Measurements from ENCODE around the gene NAV2.
"Not testable (repeated sequence)": the region's sequence is repeated elsewhere in the genome, so short reads cannot be mapped to it uniquely, and the experiment has no call there.

The NAV2 gene

GRCh38 chr11:19907839-19908238, 195.2 kb downstream of the NAV2 start:
- no peak for DNase-seq

- no peak for DNase-seq
Observed at GRCh38 chr11:19910931-19911330, 198.3 kb downstream of the NAV2 start.

GRCh38 chr11:19912115-19912957, 199.7 kb downstream of the NAV2 start:
- no peak for DNase-seq

GRCh38 chr11:19912958-19913892, 200.6 kb downstream of the NAV2 start:
- no peak for DNase-seq

GRCh38 chr11:19913893-19914249, 201.2 kb downstream of the NAV2 start:
- DNase-seq, result no peak

GRCh38 chr11:19915808-19916207, 203.2 kb downstream of the NAV2 start:
- no peak for DNase-seq

GRCh38 chr11:19917069-19917468, 204.4 kb downstream of the NAV2 start:
- no peak for DNase-seq

GRCh38 chr11:19918302-19919049, 205.8 kb downstream of the NAV2 start:
- peak; percentile 43 for DNase-seq

GRCh38 chr11:19919050-19919561, 206.5 kb downstream of the NAV2 start:
- peak; percentile 90 for DNase-seq

GRCh38 chr11:19920982-19921381, 208.3 kb downstream of the NAV2 start:
- no peak for DNase-seq

GRCh38 chr11:19921976-19922688, 209.5 kb downstream of the NAV2 start:
- no peak for DNase-seq

GRCh38 chr11:19922689-19923035, 210.0 kb downstream of the NAV2 start:
- no peak for DNase-seq

- DNase-seq, result no peak
Observed at GRCh38 chr11:19923626-19924025, 211.0 kb downstream of the NAV2 start.

GRCh38 chr11:19924311-19924710, 211.7 kb downstream of the NAV2 start:
- DNase-seq, result no peak

- no peak for DNase-seq
Observed at GRCh38 chr11:19924716-19925115, 212.1 kb downstream of the NAV2 start.

GRCh38 chr11:19927403-19927802, 214.8 kb downstream of the NAV2 start:
- not testable (repeated sequence) for DNase-seq

- no peak for DNase-seq
Observed at GRCh38 chr11:19929147-19929546, 216.5 kb downstream of the NAV2 start.

GRCh38 chr11:19929655-19930054, 217.0 kb downstream of the NAV2 start:
- peak; percentile 66 for DNase-seq

- DNase-seq, result no peak
Observed at GRCh38 chr11:19931141-19931770, 218.6 kb downstream of the NAV2 start.

- no peak for DNase-seq
Observed at GRCh38 chr11:19931771-19932369, 219.2 kb downstream of the NAV2 start.

- DNase-seq, result no peak
Observed at GRCh38 chr11:19933132-19933735, 220.6 kb downstream of the NAV2 start.

All from HCEC 1CT (cell line).